HEK293 (cell line): ENCODE measurements around the gene H2AZ2.

Experiments used
- CTCF ChIP-seq: fragments of 450-650 bp; formaldehyde crosslinking; IDR thresholded peaks from 2 replicates; pipeline ENCODE4 v1.5.1; 2016; ENCODE audit warnings: missing biosample characterization, missing genetic modification characterization
- HIC1 ChIP-seq: fragments of 450-650 bp; formaldehyde crosslinking; IDR thresholded peaks from 2 replicates; pipeline ENCODE4 v1.5.1; 2016; ENCODE audit warnings: missing biosample characterization, missing genetic modification characterization
- KLF9 ChIP-seq: fragments of 450-650 bp; formaldehyde crosslinking; IDR thresholded peaks from 2 replicates; pipeline ENCODE4 v1.5.1; 2016; ENCODE audit warnings: missing biosample characterization, missing genetic modification characterization, low read depth
- ZNF513 ChIP-seq: fragments of 450-650 bp; IDR thresholded peaks from 2 replicates; pipeline ENCODE4 v1.5.1; 2018; ENCODE audit warnings: missing biosample characterization, missing genetic modification characterization
- ZNF530 ChIP-seq: fragments of 450-650 bp; formaldehyde crosslinking; IDR thresholded peaks from 2 replicates; pipeline ENCODE4 v1.5.1; 2016; ENCODE audit warnings: low read depth, missing biosample characterization, missing genetic modification characterization
- TF ChIP-seq, protein P1 (sequence below): IDR thresholded peaks from 2 replicates; pipeline ENCODE4 v1.6.1; 2011; ENCODE audit warnings: mild to moderate bottlenecking, low read depth, low read length, borderline replicate concordance

DNA sequence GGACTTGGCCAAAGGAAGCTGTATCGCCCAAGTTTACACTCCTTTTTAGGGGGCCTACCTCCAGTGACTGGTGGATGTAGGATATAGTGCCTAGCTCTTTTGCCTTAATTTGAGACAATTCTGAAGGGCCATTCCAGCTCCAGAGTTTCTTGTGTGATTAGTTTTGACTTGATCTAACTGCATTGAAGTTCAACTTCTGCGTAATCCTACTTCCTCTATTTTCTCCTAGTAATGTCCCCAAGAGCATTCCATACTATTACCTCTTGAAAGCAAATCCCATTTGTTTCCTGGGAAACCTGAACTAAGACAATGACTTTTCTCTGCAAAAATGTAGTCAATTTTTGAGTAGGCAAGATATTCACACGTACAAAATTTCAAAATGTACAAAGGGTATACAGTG is 4.7 kb upstream of the H2AZ2 start:
- TF ChIP-seq CTCF (tag by site-specific recombination) (no peak), KLF9 (tag by site-specific recombination) (no peak), HIC1 (tag by site-specific recombination) (no peak), ZNF513 (no peak), ZNF530 (tag by site-specific recombination) (no peak)
- TF ChIP-seq, protein P1, sequence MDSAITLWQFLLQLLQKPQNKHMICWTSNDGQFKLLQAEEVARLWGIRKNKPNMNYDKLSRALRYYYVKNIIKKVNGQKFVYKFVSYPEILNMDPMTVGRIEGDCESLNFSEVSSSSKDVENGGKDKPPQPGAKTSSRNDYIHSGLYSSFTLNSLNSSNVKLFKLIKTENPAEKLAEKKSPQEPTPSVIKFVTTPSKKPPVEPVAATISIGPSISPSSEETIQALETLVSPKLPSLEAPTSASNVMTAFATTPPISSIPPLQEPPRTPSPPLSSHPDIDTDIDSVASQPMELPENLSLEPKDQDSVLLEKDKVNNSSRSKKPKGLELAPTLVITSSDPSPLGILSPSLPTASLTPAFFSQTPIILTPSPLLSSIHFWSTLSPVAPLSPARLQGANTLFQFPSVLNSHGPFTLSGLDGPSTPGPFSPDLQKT = no peak
